ENCODE results near the gene UNC50.

The UNC50 gene, protein sequence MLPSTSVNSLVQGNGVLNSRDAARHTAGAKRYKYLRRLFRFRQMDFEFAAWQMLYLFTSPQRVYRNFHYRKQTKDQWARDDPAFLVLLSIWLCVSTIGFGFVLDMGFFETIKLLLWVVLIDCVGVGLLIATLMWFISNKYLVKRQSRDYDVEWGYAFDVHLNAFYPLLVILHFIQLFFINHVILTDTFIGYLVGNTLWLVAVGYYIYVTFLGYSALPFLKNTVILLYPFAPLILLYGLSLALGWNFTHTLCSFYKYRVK

GRCh38 chr2:98608116-98608961 lies at the start of gene UNC50, which contains the start of gene COA5:
UNC50 (plus strand) TSS chr2:98608589; CDS start chr2:98609760, 1,171 bp downstream.
COA5 (minus strand) TSS chr2:98608512; CDS start chr2:98608405, 107 bp downstream.
- Histone ChIP-seq H3K9ac (ENCODE audit: low read length) (peak within 1 kb of the TSS; percentile 90), H3K9me3 (ENCODE audit: control insufficient read depth, insufficient read depth, low read depth, low read length) (no peaks in the 10 kb centered on the region), H3K27me3 (ENCODE audit: control insufficient read depth, insufficient read depth, low read length) (no peaks in the 10 kb centered on the region), H3K36me3 (ENCODE audit: control insufficient read depth, insufficient read depth, low read length) (peaks cover 32% of the 10 kb centered on the region), H3K4me1 (ENCODE audit: control insufficient read depth, insufficient read depth, low read length) (peaks cover 7% of the 10 kb centered on the region), H3K4me3 (ENCODE audit: low read depth, low read length) (peak within 1 kb of the TSS; percentile 93), H3K27ac (ENCODE audit: low read depth, low read length) (peak within 1 kb of the TSS; percentile 91)

GRCh38 chr2:98558852-98559530 lies 49.4 kb upstream of the UNC50 start:
- Histone ChIP-seq H3K4me1 (ENCODE audit: control insufficient read depth, insufficient read depth, low read length) (no peaks in the 10 kb centered on the region), H3K27me3 (ENCODE audit: control insufficient read depth, insufficient read depth, low read length) (no peaks in the 10 kb centered on the region), H3K36me3 (ENCODE audit: control insufficient read depth, insufficient read depth, low read length) (peaks cover 68% of the 10 kb centered on the region), H3K27ac (ENCODE audit: low read depth, low read length) (no peak overlapping the region), H3K4me3 (ENCODE audit: low read depth, low read length) (no peak overlapping the region), H3K9ac (ENCODE audit: low read length) (no peak overlapping the region), H3K9me3 (ENCODE audit: control insufficient read depth, insufficient read depth, low read depth, low read length) (no peaks in the 10 kb centered on the region)

DNA sequence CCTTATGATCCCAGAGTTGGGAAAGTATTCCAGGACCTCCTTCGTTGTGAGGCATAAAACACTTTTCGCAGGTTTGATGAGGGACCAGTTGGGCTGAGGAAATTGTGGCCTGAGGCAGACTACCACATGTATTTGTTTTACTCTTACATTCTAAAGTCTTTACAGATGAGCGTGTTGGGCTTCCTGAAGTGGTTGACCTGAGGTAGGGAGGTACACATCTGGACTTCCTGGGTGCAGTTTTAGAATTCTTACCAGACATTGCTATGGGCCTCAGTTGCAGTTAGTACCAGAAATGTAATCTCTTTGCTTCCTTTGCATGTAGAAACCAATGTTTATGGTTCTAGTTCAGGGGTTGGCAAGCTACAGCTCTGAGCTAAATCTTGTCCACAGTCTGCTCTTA lies 48.8 kb upstream of the UNC50 start:
- Histone ChIP-seq H3K27ac (ENCODE audit: low read depth, low read length) (no peak overlapping the region), H3K4me3 (ENCODE audit: low read depth, low read length) (no peak overlapping the region), H3K9me3 (ENCODE audit: control insufficient read depth, insufficient read depth, low read depth, low read length) (no peaks in the 10 kb centered on the region), H3K4me1 (ENCODE audit: control insufficient read depth, insufficient read depth, low read length) (no peaks in the 10 kb centered on the region), H3K36me3 (ENCODE audit: control insufficient read depth, insufficient read depth, low read length) (peaks cover 67% of the 10 kb centered on the region), H3K27me3 (ENCODE audit: control insufficient read depth, insufficient read depth, low read length) (no peaks in the 10 kb centered on the region), H3K9ac (ENCODE audit: low read length) (no peak overlapping the region)

DNA sequence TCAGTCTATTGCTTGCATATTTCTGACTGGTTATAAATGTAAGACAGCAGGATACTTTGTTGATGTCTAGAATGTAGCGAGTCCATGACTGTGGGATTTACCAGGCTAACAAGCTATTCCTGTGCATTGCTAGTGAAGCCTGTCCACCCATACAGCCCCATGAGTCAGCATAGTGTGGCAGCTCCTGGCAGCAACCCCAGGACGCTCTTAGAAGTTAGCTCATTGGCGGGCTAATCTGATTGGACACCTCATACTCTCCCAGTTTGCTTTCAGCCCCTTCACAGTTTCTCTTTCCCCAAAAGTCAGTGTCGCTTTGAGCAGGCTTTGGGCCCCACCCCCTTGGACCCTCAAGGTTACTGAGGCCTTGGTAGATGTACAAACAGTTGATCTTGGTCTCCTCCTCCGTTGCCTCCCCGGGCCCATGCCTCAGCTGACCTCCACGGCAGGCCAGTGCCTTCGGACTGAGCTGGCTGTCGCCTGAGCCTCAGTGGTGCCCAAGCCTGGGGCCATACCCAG lies 48.1 kb upstream of the UNC50 start:
- Histone ChIP-seq H3K4me3 (ENCODE audit: low read depth, low read length) (no peak overlapping the region), H3K27me3 (ENCODE audit: control insufficient read depth, insufficient read depth, low read length) (no peaks in the 10 kb centered on the region), H3K36me3 (ENCODE audit: control insufficient read depth, insufficient read depth, low read length) (peaks cover 67% of the 10 kb centered on the region), H3K27ac (ENCODE audit: low read depth, low read length) (no peak overlapping the region), H3K9ac (ENCODE audit: low read length) (no peak overlapping the region), H3K4me1 (ENCODE audit: control insufficient read depth, insufficient read depth, low read length) (no peaks in the 10 kb centered on the region), H3K9me3 (ENCODE audit: control insufficient read depth, insufficient read depth, low read depth, low read length) (no peaks in the 10 kb centered on the region)

DNA sequence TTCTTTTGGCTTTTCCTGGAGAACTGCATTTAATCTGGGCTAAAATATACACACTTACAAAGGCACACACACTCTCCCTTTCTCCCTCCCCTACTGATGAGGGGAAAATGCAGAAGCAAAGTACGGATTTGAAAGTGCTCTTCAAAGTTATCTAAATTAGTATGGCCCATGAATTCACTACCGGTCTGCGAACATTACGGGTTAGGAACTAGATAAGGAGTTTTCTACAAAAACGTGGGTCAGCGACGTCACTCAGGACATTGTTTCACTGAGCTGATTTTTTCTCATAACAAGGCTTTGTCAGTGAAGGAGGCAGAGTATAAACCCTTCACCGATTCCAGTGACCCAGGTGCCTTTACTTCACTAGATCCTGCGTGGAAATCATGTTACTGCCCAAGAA lies 47.4 kb upstream of the UNC50 start:
- H3K9me3 ChIP-seq (ENCODE audit: control insufficient read depth, insufficient read depth, low read depth, low read length) = no peaks in the 10 kb centered on the region
- no peak overlapping the region for H3K27ac ChIP-seq (ENCODE audit: low read depth, low read length)
- H3K4me1 ChIP-seq (ENCODE audit: control insufficient read depth, insufficient read depth, low read length) = no peaks in the 10 kb centered on the region
- H3K36me3 ChIP-seq (ENCODE audit: control insufficient read depth, insufficient read depth, low read length) = peaks cover 67% of the 10 kb centered on the region
- H3K4me3 ChIP-seq (ENCODE audit: low read depth, low read length) = no peak overlapping the region
- H3K27me3 ChIP-seq (ENCODE audit: control insufficient read depth, insufficient read depth, low read length) = no peaks in the 10 kb centered on the region
- no peak overlapping the region for H3K9ac ChIP-seq (ENCODE audit: low read length)

- H3K36me3 ChIP-seq (ENCODE audit: control insufficient read depth, insufficient read depth, low read length) = peaks cover 68% of the 10 kb centered on the region
- H3K4me1 ChIP-seq (ENCODE audit: control insufficient read depth, insufficient read depth, low read length) = no peaks in the 10 kb centered on the region
- no peaks in the 10 kb centered on the region for H3K27me3 ChIP-seq (ENCODE audit: control insufficient read depth, insufficient read depth, low read length)
- H3K9me3 ChIP-seq (ENCODE audit: control insufficient read depth, insufficient read depth, low read depth, low read length) = no peaks in the 10 kb centered on the region
- H3K27ac ChIP-seq (ENCODE audit: low read depth, low read length) = no peak overlapping the region
- no peak overlapping the region for H3K4me3 ChIP-seq (ENCODE audit: low read depth, low read length)
- no peak overlapping the region for H3K9ac ChIP-seq (ENCODE audit: low read length)
Observed at GRCh38 chr2:98561902-98562695, 46.3 kb upstream of the UNC50 start.

DNA sequence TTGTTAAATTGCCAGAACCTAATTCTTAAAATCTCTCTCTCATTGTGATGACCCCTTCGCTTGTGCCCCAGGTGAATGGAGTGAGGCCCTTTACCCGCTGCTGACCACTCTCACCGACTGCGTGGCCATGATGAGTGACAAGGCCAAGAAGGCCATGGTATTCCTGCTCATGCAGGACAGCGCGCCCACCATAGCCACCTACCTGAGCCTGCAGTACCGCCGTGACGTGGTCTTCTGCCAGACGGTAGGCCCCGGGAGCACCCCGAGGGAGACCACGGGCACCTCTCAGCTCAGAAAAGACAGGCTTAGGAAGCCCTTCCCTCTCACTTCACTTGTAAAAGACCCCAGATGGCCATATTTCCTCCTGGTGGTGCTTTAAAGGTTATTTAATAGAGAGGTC lies 45.0 kb upstream of the UNC50 start:
- no peak overlapping the region for H3K9ac ChIP-seq (ENCODE audit: low read length)
- no peaks in the 10 kb centered on the region for H3K9me3 ChIP-seq (ENCODE audit: control insufficient read depth, insufficient read depth, low read depth, low read length)
- no peak overlapping the region for H3K27ac ChIP-seq (ENCODE audit: low read depth, low read length)
- peaks cover 73% of the 10 kb centered on the region for H3K36me3 ChIP-seq (ENCODE audit: control insufficient read depth, insufficient read depth, low read length)
- H3K4me1 ChIP-seq (ENCODE audit: control insufficient read depth, insufficient read depth, low read length) = no peaks in the 10 kb centered on the region
- no peak overlapping the region for H3K4me3 ChIP-seq (ENCODE audit: low read depth, low read length)
- no peaks in the 10 kb centered on the region for H3K27me3 ChIP-seq (ENCODE audit: control insufficient read depth, insufficient read depth, low read length)

GRCh38 chr2:98564541-98565132 lies 43.8 kb upstream of the UNC50 start:
- Histone ChIP-seq H3K4me3 (ENCODE audit: low read depth, low read length) (no peak overlapping the region), H3K27me3 (ENCODE audit: control insufficient read depth, insufficient read depth, low read length) (no peaks in the 10 kb centered on the region), H3K4me1 (ENCODE audit: control insufficient read depth, insufficient read depth, low read length) (no peaks in the 10 kb centered on the region), H3K9me3 (ENCODE audit: control insufficient read depth, insufficient read depth, low read depth, low read length) (no peaks in the 10 kb centered on the region), H3K9ac (ENCODE audit: low read length) (no peak overlapping the region), H3K36me3 (ENCODE audit: control insufficient read depth, insufficient read depth, low read length) (peaks cover 76% of the 10 kb centered on the region), H3K27ac (ENCODE audit: low read depth, low read length) (no peak overlapping the region)

DNA sequence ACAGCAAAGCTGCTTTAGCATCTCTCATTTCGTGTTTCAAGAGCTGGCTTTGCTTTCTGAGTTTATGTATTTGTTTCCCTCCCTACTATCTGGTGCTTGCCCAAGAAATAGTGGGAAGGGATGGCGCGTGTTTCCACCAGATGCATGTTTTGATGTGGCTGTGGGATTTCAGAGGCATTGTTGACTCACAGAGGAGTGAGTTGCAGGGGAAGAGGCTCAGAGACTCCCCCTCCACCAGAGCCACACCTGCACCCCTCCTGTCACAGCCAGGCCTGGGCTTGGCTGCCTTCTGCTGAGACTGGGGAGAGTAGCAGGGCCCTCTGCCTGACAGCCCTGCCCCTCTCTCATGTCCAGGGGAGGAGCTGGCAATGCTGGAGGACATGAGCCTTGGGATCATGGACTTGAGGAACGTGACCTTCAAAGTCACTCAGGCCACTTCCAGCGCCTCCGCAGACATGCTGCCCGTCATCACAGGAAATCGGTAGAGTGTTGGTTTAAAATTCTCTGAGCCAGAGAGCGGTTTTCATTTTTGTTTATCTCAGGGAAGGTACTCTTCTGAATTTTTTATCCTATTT lies 43.0 kb upstream of the UNC50 start:
- Histone ChIP-seq H3K4me1 (ENCODE audit: control insufficient read depth, insufficient read depth, low read length) (no peaks in the 10 kb centered on the region), H3K27ac (ENCODE audit: low read depth, low read length) (no peak overlapping the region)

DNA sequence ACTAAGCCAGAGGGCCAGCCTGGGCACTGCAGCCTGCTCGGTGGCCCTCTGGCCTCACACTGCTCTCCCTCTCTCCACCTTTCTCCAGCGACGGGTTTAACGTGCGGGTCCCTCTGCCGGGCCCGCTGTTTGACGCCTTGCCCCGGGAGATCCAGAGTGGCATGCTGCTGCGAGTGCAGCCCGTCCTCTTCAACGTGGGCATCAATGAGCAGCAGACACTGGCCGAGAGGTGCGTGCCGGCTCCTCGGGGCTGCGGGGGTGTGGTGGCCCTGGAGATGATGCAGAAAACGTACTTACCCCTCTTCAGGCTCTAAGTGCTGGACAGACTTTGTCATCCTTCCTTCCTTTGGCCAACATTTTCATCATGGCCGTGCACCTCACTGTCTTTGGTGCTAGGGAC lies 42.4 kb upstream of the UNC50 start:
- Histone ChIP-seq H3K27me3 (ENCODE audit: control insufficient read depth, insufficient read depth, low read length) (no peaks in the 10 kb centered on the region), H3K36me3 (ENCODE audit: control insufficient read depth, insufficient read depth, low read length) (peaks cover 79% of the 10 kb centered on the region), H3K9ac (ENCODE audit: low read length) (no peak overlapping the region), H3K9me3 (ENCODE audit: control insufficient read depth, insufficient read depth, low read depth, low read length) (no peaks in the 10 kb centered on the region), H3K4me3 (ENCODE audit: low read depth, low read length) (no peak overlapping the region), H3K27ac (ENCODE audit: low read depth, low read length) (no peak overlapping the region), H3K4me1 (ENCODE audit: control insufficient read depth, insufficient read depth, low read length) (no peaks in the 10 kb centered on the region)

More for the DNA sequence above, 43.0 kb upstream of the UNC50 start:
- Histone ChIP-seq H3K9ac (ENCODE audit: low read length) (no peak overlapping the region), H3K4me3 (ENCODE audit: low read depth, low read length) (no peak overlapping the region), H3K27me3 (ENCODE audit: control insufficient read depth, insufficient read depth, low read length) (no peaks in the 10 kb centered on the region), H3K9me3 (ENCODE audit: control insufficient read depth, insufficient read depth, low read depth, low read length) (no peaks in the 10 kb centered on the region), H3K36me3 (ENCODE audit: control insufficient read depth, insufficient read depth, low read length) (peaks cover 78% of the 10 kb centered on the region)
